ENCODE measurements around the gene KRT28.

The KRT28 gene

DNA sequence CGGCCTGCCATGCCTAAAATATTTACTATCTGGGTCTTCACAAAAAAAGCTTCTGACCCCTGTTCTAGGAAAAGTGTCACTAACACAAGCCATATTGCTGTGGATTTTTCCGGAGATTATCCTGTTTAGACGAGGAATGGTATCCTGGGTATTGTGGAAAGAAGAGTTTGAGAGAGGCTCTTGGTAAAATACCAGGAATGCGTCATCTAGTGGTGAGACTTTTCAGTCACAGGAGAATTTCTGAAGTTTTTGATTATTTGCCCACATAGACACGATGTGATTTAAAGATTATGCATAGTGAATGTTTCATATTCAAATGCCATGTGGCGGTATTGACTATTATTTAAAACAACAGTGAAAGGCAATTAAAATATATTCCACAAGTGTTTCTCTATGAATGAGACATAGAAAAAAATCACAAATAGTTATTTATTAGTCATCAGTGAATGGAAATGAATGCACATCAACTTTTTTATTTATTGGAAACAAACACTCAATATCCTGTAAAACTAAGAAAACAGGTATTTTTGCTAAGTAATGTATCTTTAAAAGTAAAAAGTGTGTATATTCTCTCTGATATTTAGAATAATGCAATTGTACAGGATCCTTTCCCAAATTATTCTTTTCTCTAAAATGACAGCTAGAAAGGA is 7.8 kb downstream of the KRT28 start:
- Histone ChIP-seq H3K27me3 (ENCODE audit: insufficient read depth, low read length, poor library complexity, severe bottlenecking) (peaks cover 14% of the 10 kb centered on the region), H3K9ac (ENCODE audit: low read depth, low read length, poor library complexity, severe bottlenecking) (no peak overlapping the region), H3K4me3 (ENCODE audit: low read length, poor library complexity, severe bottlenecking) (no peak overlapping the region), H3K9me2 (replicated peaks; ENCODE audit: low read depth, low read length) (no peaks in the 10 kb centered on the region), H3K4me1 (ENCODE audit: insufficient read depth, low read length, poor library complexity, severe bottlenecking) (no peaks in the 10 kb centered on the region), H3K9me3 (ENCODE audit: insufficient read depth, low read depth, low read length) (no peaks in the 10 kb centered on the region), H2AFZ (ENCODE audit: low read length) (no peak overlapping the region), H3K36me3 (ENCODE audit: insufficient read depth, low read length) (no peaks in the 10 kb centered on the region), H3F3A (ENCODE audit: low read depth) (no peaks in the 10 kb centered on the region), H4K20me1 (ENCODE audit: insufficient read depth, low read length, poor library complexity, severe bottlenecking) (no peaks in the 10 kb centered on the region), H3K79me2 (ENCODE audit: insufficient read depth, low read length) (no peaks in the 10 kb centered on the region), H3K4me2 (ENCODE audit: low read depth, low read length, poor library complexity, severe bottlenecking) (no peak overlapping the region)
- TF ChIP-seq EZH2phosphoT487 (IDR thresholded peaks at IDR 0.05; ENCODE audit: borderline replicate concordance) (no peak), CTCF (conservative IDR thresholded peaks at IDR 0.05; ENCODE audit: low read length) (peak; percentile 79)

DNA sequence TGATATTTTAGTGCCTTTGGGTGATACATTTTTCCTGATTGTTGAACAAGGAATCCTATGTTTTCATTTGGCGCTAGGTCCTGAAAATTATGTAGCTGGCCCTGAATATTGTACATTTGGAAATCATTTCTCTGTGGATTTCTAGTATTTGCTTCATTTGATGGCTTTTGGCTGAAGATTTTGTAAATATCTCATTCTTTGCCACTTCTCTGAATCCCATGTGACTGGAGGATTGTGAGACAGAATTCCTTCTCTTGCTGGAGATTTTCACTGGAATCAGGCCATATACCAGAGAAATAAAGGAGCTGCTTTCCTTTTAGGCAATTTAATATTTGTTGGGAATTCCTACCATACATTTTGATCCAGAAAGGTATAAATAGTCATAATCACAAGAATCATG is 8.6 kb downstream of the KRT28 start:
- no peaks in the 10 kb centered on the region for H4K20me1 ChIP-seq (ENCODE audit: insufficient read depth, low read length, poor library complexity, severe bottlenecking)
- TF ChIP-seq EZH2phosphoT487 (IDR thresholded peaks at IDR 0.05; ENCODE audit: borderline replicate concordance), result no peak
- TF ChIP-seq CTCF (conservative IDR thresholded peaks at IDR 0.05; ENCODE audit: low read length), result no peak
- no peaks in the 10 kb centered on the region for H3K4me1 ChIP-seq (ENCODE audit: insufficient read depth, low read length, poor library complexity, severe bottlenecking)
- H2AFZ ChIP-seq (ENCODE audit: low read length), result 0 out of 2 replicates have a peak overlapping the region, but pooled peaks have one; percentile 8
- H3K9me2 ChIP-seq (replicated peaks; ENCODE audit: low read depth, low read length), result no peaks in the 10 kb centered on the region
- no peaks in the 10 kb centered on the region for H3F3A ChIP-seq (ENCODE audit: low read depth)
- H3K4me3 ChIP-seq (ENCODE audit: low read length, poor library complexity, severe bottlenecking), result no peak overlapping the region
- no peaks in the 10 kb centered on the region for H3K9me3 ChIP-seq (ENCODE audit: insufficient read depth, low read depth, low read length)
- peaks cover 12% of the 10 kb centered on the region for H3K27me3 ChIP-seq (ENCODE audit: insufficient read depth, low read length, poor library complexity, severe bottlenecking)
- no peaks in the 10 kb centered on the region for H3K79me2 ChIP-seq (ENCODE audit: insufficient read depth, low read length)
- no peak overlapping the region for H3K4me2 ChIP-seq (ENCODE audit: low read depth, low read length, poor library complexity, severe bottlenecking)
- H3K36me3 ChIP-seq (ENCODE audit: insufficient read depth, low read length), result no peaks in the 10 kb centered on the region
- H3K9ac ChIP-seq (ENCODE audit: low read depth, low read length, poor library complexity, severe bottlenecking), result no peak overlapping the region

DNA sequence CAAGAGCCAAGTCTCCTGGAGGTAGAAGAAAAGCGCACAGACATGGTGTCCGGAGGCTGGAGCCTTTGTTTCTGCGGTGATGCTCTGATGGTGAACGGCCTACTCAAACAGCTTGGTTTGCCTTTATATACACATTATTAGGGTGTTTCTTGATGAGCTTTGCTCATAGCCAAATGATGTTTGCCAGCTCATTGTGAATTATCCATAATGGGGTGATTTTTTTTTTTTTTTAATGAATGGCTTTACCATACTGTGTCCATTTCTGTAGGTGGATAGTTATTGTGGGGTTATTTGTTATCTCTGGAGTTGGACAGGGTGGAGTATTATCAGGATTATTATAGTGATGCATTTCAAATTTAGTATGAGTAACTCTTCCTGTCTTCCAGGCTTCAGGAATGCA is 17.3 kb downstream of the KRT28 start, which contains the start of gene KRT27:
TSS of gene KRT27 (minus strand) at position 101 of the 400 bp plus-strand sequence. CDS start at position 44, 57 bp downstream.
- Histone ChIP-seq H3K9me2 (replicated peaks; ENCODE audit: low read depth, low read length) (no peaks in the 10 kb centered on the region), H3K36me3 (ENCODE audit: insufficient read depth, low read length) (no peaks in the 10 kb centered on the region), H3K9me3 (ENCODE audit: insufficient read depth, low read depth, low read length) (no peaks in the 10 kb centered on the region), H4K20me1 (ENCODE audit: insufficient read depth, low read length, poor library complexity, severe bottlenecking) (no peaks in the 10 kb centered on the region), H3K79me2 (ENCODE audit: insufficient read depth, low read length) (no peaks in the 10 kb centered on the region), H3K4me1 (ENCODE audit: insufficient read depth, low read length, poor library complexity, severe bottlenecking) (peaks cover 15% of the 10 kb centered on the region), H2AFZ (ENCODE audit: low read length) (no peak within 1 kb of the TSS), H3K4me3 (ENCODE audit: low read length, poor library complexity, severe bottlenecking) (no peak within 1 kb of the TSS), H3K9ac (ENCODE audit: low read depth, low read length, poor library complexity, severe bottlenecking) (no peak within 1 kb of the TSS), H3F3A (ENCODE audit: low read depth) (0 out of 2 replicates have a peak, but pooled peaks cover 6% of the 10 kb centered on the region), H3K27me3 (ENCODE audit: insufficient read depth, low read length, poor library complexity, severe bottlenecking) (no peaks in the 10 kb centered on the region), H3K4me2 (ENCODE audit: low read depth, low read length, poor library complexity, severe bottlenecking) (no peak within 1 kb of the TSS)
- no peak for TF ChIP-seq CTCF (conservative IDR thresholded peaks at IDR 0.05; ENCODE audit: low read length)
- no peak for TF ChIP-seq EZH2phosphoT487 (IDR thresholded peaks at IDR 0.05; ENCODE audit: borderline replicate concordance)
